HepG2 (cell line): ENCODE data around the gene REEP6. TPM values are rescaled to one million over a fixed set of nuclear protein-coding genes. Genes with fewer than 3 reads are reported as not detected.

ENCODE experiments used
- AKNA ChIP-seq: sonication (generic); formaldehyde crosslinking; IDR thresholded peaks from 2 replicates; pipeline ENCODE4 v1.4.0; 2020; ENCODE audit warnings: missing genetic modification reagents, borderline replicate concordance
- BCL3 ChIP-seq: sonication (generic); formaldehyde crosslinking; IDR thresholded peaks from 2 replicates; pipeline ENCODE4 v1.5.1; 2020; ENCODE audit warnings: mild to moderate bottlenecking, missing genetic modification reagents, moderate library complexity
- BRCA1 ChIP-seq: sonication (generic); formaldehyde crosslinking; IDR thresholded peaks from 2 replicates; pipeline ENCODE4 v1.4.0; 2020; ENCODE audit warnings: missing genetic modification reagents
- MEIS2 ChIP-seq: sonication (generic); formaldehyde crosslinking; IDR thresholded peaks from 2 replicates; pipeline ENCODE4 v1.9.0; 2021; ENCODE audit warnings: mild to moderate bottlenecking, missing genetic modification reagents
- NFKBIZ ChIP-seq: IDR thresholded peaks from 2 replicates; pipeline ENCODE4 v1.6.1; 2018; ENCODE audit warnings: missing genetic modification reagents, missing compliant biosample characterization
- NONO ChIP-seq, 2 experiments: fragments of 450-650 bp in 1 of 2; sonication (generic) in 1 of 2; formaldehyde crosslinking in 1 of 2; IDR thresholded peaks in 1 of 2; conservative IDR thresholded peaks in 1 of 2; 2 replicates each; pipeline versions ENCODE4 v1.6.1 to v1.8.0; 2017 to 2022; ENCODE audit warnings: mild to moderate bottlenecking in 1 of 2, missing genetic modification reagents in 1 of 2, moderate library complexity in 1 of 2
- SP5 ChIP-seq: IDR thresholded peaks from 2 replicates; pipeline ENCODE4 v1.6.1; 2016; ENCODE audit warnings: low read depth, borderline replicate concordance
- SRSF4 ChIP-seq: fragments of 200-400 bp; formaldehyde crosslinking; IDR thresholded peaks from one replicate; pipeline ENCODE4 v1.6.1; 2018; ENCODE audit warnings: mild to moderate bottlenecking, low read depth, low read length, moderate library complexity; ENCODE audit not compliant: poor library complexity, severe bottlenecking
- TBL1XR1 ChIP-seq: fragments of 150-350 bp; IDR thresholded peaks from 2 replicates; pipeline ENCODE4 v1.6.1; 2014; ENCODE audit warnings: borderline replicate concordance, low read length; ENCODE audit not compliant: partially characterized antibody
- TFDP2 ChIP-seq: sonication (generic); formaldehyde crosslinking; IDR thresholded peaks from 2 replicates; pipeline ENCODE4 v1.4.0; 2020; ENCODE audit warnings: missing genetic modification reagents
- U2AF1 ChIP-seq: fragments of 200-400 bp; formaldehyde crosslinking; optimal IDR thresholded peaks from 2 replicates; pipeline ENCODE3; 2017; ENCODE audit warnings: mild to moderate bottlenecking, low read depth, low read length
- ZBTB8A ChIP-seq: sonication (generic); formaldehyde crosslinking; IDR thresholded peaks from 2 replicates; pipeline ENCODE4 v1.4.0; 2020; ENCODE audit warnings: mild to moderate bottlenecking, low read depth, missing genetic modification reagents, borderline replicate concordance
- ZFAT ChIP-seq: sonication (generic); formaldehyde crosslinking; conservative IDR thresholded peaks from 2 replicates; pipeline ENCODE4 v1.8.1; 2023; ENCODE audit warnings: missing genetic modification reagents, inconsistent platforms
- ZNF430 ChIP-seq: sonication (generic); formaldehyde crosslinking; IDR thresholded peaks from 2 replicates; pipeline ENCODE4 v1.9.0; 2021; ENCODE audit warnings: mild to moderate bottlenecking, missing genetic modification reagents
- ZNF574 ChIP-seq: sonication (generic); formaldehyde crosslinking; IDR thresholded peaks from 2 replicates; pipeline ENCODE4 v1.4.0; 2020; ENCODE audit warnings: missing genetic modification reagents
- ZNF784 ChIP-seq: sonication (generic); formaldehyde crosslinking; IDR thresholded peaks from 2 replicates; pipeline ENCODE4 v1.5.1; 2020; ENCODE audit warnings: missing genetic modification reagents, mild to moderate bottlenecking, borderline replicate concordance
- polyA plus RNA-seq, 8 experiments: library from polyadenylated mRNA; depleted of rRNA in 3 of 8; stranded (reverse) in 7 of 8; unstranded in 1 of 8; fragments of >200 nt; fragmentation: Illumina TruSeq in 4 of 8; extraction: Trizol in 4 of 8; gene quantifications; 2 replicates each; pipeline versions ENCODE4 v1.2.1 to v1.2.3, GENCODE V29; 2011 to 2016; ENCODE audit warnings: low read depth in 4 of 8, missing spikeins in 1 of 8, mixed read lengths in 1 of 8; ENCODE audit not compliant: insufficient read depth in 1 of 8
- total RNA-seq, 5 experiments: library from RNA; depleted of rRNA; stranded (reverse); fragments of >200 nt; fragmentation: Illumina TruSeq; extraction: Trizol; gene quantifications; 2 replicates each; pipeline ENCODE4 v1.2.3, GENCODE V29; 2016; ENCODE audit warnings: low read depth in 1 of 5

REEP6 gene
- total and polyA plus RNA-seq, 2 of the 13 experiments (the other 11 are each of a cell fraction or from before 2014, with no cell fraction given): 10.0 to 28.8 TPM

- TF ChIP-seq ZBTB8A (CRISPR knock-in tag) (no peak), NONO (IDR thresholded peaks at IDR 0.05) (no peak), NONO (CRISPR knock-in tag; conservative IDR thresholded peaks at IDR 0.05) (no peak), AKNA (CRISPR knock-in tag) (no peak), ZNF574 (0 out of 2 replicates have a peak, but pooled peaks have one; percentile 17), MEIS2 (CRISPR knock-in tag) (peak; percentile 54; the same call in 1 of the 2 replicates), ZNF784 (CRISPR knock-in tag) (no peak), ZNF430 (peak; percentile 80), BCL3 (CRISPR knock-in tag) (0 out of 2 replicates have a peak, but pooled peaks have one; percentile 48), TBL1XR1 (no peak), NFKBIZ (CRISPR knock-in tag) (peak; percentile 66; the same call in 1 of the 2 replicates), BRCA1 (no peak), SRSF4 (no peak), TFDP2 (CRISPR knock-in tag) (no peak), U2AF1 (no peak), SP5 (CRISPR knock-in tag) (no peak), ZFAT (no peak)
Observed at GRCh38 chr19:1446713-1447481, 44.1 kb upstream of the REEP6 start (continued).
